Heart left ventricle (tissue), 16 donors: ENCODE data around the gene CIC. TPM values are rescaled to one million over a fixed set of nuclear protein-coding genes. Genes with fewer than 3 reads are reported as not detected.

Experiments used
- ATAC-seq, 4 donors: fragments of 200-7000 bp; cut with Tn5 transposase; one replicate each; pipeline ENCODE4 v1.9.1; 2020 to 2022; ENCODE audit warnings: moderate library complexity in 4 of 4, mild to moderate bottlenecking in 3 of 4, moderate number of reproducible peaks in 1 of 4
- DNase-seq, 5 donors: peaks; one replicate each; pipeline ENCODE4 v3.0.0-alpha.2; 2020
- H3K27ac ChIP-seq, 12 donors: fragments of 200-600 bp; sonication (generic) in 4 of 12; one replicate each; pipeline versions ENCODE4 v1.5.0 to v1.8.0; 2016 to 2022; ENCODE audit warnings: mild to moderate bottlenecking in 2 of 12
- H3K27me3 ChIP-seq, 9 donors: fragments of 200-600 bp; sonication (generic) in 2 of 9; one replicate each; pipeline versions ENCODE4 v1.5.1 to v1.8.0; 2016 to 2022; ENCODE audit warnings: mild to moderate bottlenecking in 3 of 9
- H3K36me3 ChIP-seq, 9 donors: fragments of 200-600 bp; sonication (generic) in 2 of 9; one replicate each; pipeline versions ENCODE4 v1.5.0 to v1.8.0; 2018 to 2022; ENCODE audit warnings: mild to moderate bottlenecking in 2 of 9
- H3K4me1 ChIP-seq, 12 donors: fragments of 200-600 bp; sonication (generic) in 4 of 12; one replicate each; pipeline versions ENCODE4 v1.5.0 to v1.8.0; 2016 to 2022; ENCODE audit warnings: mild to moderate bottlenecking in 3 of 12
- H3K4me3 ChIP-seq, 12 donors: fragments of 200-600 bp; sonication (generic) in 4 of 12; one replicate each; pipeline versions ENCODE4 v1.5.0 to v1.8.0; 2017 to 2022; ENCODE audit warnings: mild to moderate bottlenecking in 9 of 12, moderate library complexity in 4 of 12
- H3K9me3 ChIP-seq, 12 donors: fragments of 200-600 bp; sonication (generic) in 4 of 12; one replicate each; pipeline versions ENCODE4 v1.5.0 to v1.8.0; 2016 to 2022; ENCODE audit warnings: mild to moderate bottlenecking in 1 of 12
- CTCF ChIP-seq, 12 donors: fragments of 200-600 bp; sonication (generic) in 4 of 12; IDR thresholded peaks; one replicate each; pipeline versions ENCODE4 v1.5.0 to v1.8.0; 2018 to 2022; ENCODE audit warnings: antibody characterized with exemption in 12 of 12, mild to moderate bottlenecking in 5 of 12
- POLR2A ChIP-seq, 2 donors: fragments of 450-650 bp; IDR thresholded peaks; one replicate each; pipeline ENCODE4 v1.6.1; 2017; ENCODE audit warnings: antibody characterized with exemption in 2 of 2, mild to moderate bottlenecking in 2 of 2, moderate library complexity in 2 of 2
- WGBS, 4 donors: extraction: QIAGEN DNeasy Blood & Tissue Kit in 2 of 4; methylation state at CpG; one replicate each; pipeline versions ENCODE4 v1.1.5 to v1.1.7; 2013 to 2018; 5-methylcytosine and 5-hydroxymethylcytosine counted together
- intact Hi-C, 10 donors: fragments of 100-400 bp; cut with DNase I; formaldehyde crosslinking; loops; one replicate each; pipeline versions ENCODE4 v1.11.1 to v1.14.2; 2022
- polyA plus RNA-seq, 2 donors: library from polyadenylated mRNA; stranded (reverse); fragments of 200-250 nt; gene quantifications; one replicate each; pipeline ENCODE4 v1.2.3, GENCODE V29; 2013
- total RNA-seq, 9 donors: library from RNA; depleted of rRNA in 2 of 9; stranded (reverse); fragments of >200 nt in 2 of 9; fragmentation: NEBNext Ultra II Directional in 3 of 9; extraction: Animal tissue kit (Norgen Biotek cat#: 25700) in 3 of 9; gene quantifications; one replicate each; pipeline versions ENCODE4 v1.1.0 to v1.2.4, GENCODE V29; 2016 to 2023
- donor health status: ischemic (EF 13 %, LVEDD 7.1; RV severe dilation, severe dysfunction).
- donor health status: healthy with polysubstance abuse.
- donor health status: DM: no; HTN: yes; CAD: no.
- donor health status: DM: no; HTN: no; CAD: no.
- donor health status: ischemic (EF 25% LVEDD 6.9; RV normal size, moderate dysfunction).
- donor health status: ischemic (EF 25% LVEDD 5.7; RV mildly dilated, moderate dysfunction).
- donor health status: healthy.
- donor health status: DM: yes; HTN: yes; CAD: no.
- donor health status: ischemic (EF 35%, LVEDD 5.7; RV mildly dilated, moderate dysfunction).
- donor health status: nonischemic (EF 11% LVEDD 7.7; RV severe dilation, severe dysfunction).
- donor health status: DM: yes; HTN: yes; CAD: no.
- donor health status: PGD.
- donor health status: ischemic (EF 29% LVEDD 5.4; RV normal size, mild dysfunction).
- donor health status: nonischemic (EF 23%, LVEDD 6.1; RV moderate dilation, normal function).

Gene CIC
- total and polyA plus RNA-seq, 11 donors: 25.5 to 54.8 (median 31.0) TPM

DNA sequence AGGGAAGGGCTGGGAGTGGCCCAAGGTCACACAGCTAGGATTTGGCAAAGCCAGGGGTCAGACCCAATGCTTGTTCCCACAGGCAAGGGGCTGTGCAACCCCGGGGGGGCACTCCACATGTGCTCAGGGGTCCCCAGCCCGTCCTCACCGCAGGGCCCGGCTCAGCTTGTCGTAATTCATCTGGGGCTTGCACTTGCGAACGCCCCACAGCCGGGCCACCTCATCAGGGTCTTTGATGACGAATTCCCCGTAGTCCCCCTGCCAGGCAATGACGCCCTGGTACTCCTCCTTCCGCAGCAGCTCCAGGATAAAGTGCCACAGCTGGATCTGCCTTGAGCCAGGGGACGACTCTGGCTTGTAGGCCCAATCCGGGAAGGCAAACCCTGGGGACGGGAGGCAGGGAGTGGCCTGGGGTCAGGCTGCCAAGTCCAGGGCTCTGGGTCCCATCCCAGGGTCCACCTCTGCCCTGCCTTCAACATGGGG, 18.8 kb upstream of the CIC start:
- ATAC-seq (no peak), DNase-seq (peak in 2 of 5 donors; percentile 57 to 67)
- intact Hi-C loops: no loop called here
- no peaks in the 10 kb centered on the region for H3K27me3 ChIP-seq
- 29 to 60% (median 51%) methylated on average over 1 to 15 of the region's 15 CpGs for WGBS, 4 donors
- no peak for TF ChIP-seq CTCF (IDR thresholded peaks at IDR 0.05)
- no peak for TF ChIP-seq POLR2A (IDR thresholded peaks at IDR 0.05)
- no peaks in the 10 kb centered on the region for H3K9me3 ChIP-seq
- H3K36me3 ChIP-seq: peaks cover 0 to 31% (median 19%) of the 10 kb centered on the region in 9 donors
- peak overlapping the region; percentile 56 to 100 (median 99) for H3K27ac ChIP-seq
- peak overlapping the region in 10 of 12 donors; percentile 6 to 99 (median 38) for H3K4me3 ChIP-seq
- H3K4me1 ChIP-seq: peaks cover 18 to 81% (median 63%) of the 10 kb centered on the region in 12 donors

DNA sequence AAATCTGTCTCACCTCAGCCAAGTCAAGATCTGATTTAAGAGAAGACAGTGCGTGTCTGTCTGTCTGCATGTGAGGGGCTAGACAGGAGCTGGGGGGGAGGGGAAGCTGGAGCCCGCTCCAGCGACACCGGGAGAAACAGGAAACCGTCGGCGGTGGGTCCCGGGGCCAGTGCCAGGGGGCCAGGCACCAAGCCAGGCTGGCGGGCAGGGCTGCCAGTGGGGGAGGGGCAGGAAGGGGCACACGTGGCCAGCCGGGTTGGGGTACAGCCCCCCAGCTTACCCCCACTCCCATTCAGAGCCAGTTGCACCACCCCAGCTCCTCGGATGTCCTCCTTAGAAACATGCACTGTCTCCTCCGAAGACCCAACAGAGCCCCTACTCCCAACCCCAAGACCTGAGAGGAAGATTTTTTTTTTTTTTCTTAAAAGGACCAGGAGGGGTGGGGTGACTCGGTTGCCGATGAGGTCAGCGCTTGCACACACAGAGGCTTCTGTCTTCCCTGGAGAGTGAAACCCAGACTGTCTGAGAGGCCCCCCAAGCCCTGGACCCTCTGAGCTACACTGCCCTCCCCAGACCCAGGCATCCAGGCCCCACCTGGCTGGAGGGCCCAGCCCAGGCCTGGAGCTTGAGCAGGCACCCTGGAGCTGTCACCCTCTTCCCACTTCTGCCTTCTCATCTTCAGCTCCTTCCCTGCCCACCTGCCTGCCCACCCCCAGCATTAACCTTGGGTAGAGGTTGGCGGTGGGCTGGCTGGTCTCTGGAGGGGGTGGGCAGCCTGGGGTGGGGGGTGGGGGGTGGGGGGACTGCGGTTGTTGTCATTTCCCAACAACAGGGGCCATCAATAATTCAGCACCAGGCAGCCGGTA, 18.2 kb upstream of the CIC start:
- intact Hi-C loops: no loop called here
- no peak for TF ChIP-seq POLR2A (IDR thresholded peaks at IDR 0.05)
- no peak for TF ChIP-seq CTCF (IDR thresholded peaks at IDR 0.05)
- Histone ChIP-seq H3K36me3 (peaks cover 0 to 31% (median 19%) of the 10 kb centered on the region in 9 donors), H3K4me3 (peak overlapping the region in 10 of 12 donors; percentile 6 to 99 (median 61)), H3K27me3 (no peaks in the 10 kb centered on the region), H3K27ac (peak overlapping the region; percentile 56 to 100 (median 99)), H3K4me1 (peaks cover 18 to 81% (median 59%) of the 10 kb centered on the region in 12 donors), H3K9me3 (no peaks in the 10 kb centered on the region)
- peak in 3 of 5 donors; percentile 51 to 57 (median 51) for DNase-seq
- WGBS, 4 donors: 8 to 14% (median 10%) methylated on average over 9 to 19 of the region's 19 CpGs
- no peak for ATAC-seq

DNA sequence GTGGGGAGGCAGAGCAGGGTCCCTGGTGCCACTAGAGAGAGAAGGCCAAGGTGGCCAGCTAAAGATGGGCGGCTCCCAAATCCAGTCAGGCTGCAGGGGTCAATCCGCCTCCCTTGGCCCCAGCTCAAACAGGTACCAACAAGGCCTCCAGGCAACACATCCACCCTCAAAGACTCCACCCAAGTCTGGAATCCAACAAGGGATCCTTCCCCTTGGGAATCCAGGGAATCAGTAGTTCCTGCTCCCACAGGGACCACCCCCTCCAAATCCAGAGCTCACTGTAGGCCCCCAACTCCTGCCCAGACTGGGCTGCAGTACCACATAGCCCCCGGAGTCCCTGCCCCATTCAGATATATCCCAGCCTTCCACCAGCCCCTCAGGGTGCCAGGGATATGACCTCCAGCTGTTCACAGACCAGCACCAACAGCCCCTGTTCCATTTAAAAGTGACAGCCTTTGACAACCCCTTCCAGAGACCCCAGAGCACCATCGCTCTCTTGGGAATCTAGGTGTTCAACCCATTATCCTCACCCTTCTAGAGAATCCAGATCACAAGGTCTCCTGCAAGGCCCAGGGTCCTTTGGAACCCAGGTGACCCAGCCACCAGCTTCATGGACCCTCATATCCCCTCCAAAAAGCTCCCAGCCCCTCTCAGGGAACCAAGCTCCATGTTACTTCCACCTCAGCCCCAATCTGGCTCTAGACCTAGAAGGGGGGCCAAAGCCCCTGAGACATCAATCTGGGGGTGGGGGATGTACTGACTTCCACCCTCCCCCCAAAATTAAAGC, 17.3 kb upstream of the CIC start:
- no peak for DNase-seq
- H3K4me3 ChIP-seq: peak overlapping the region in 10 of 12 donors; percentile 88 to 99 (median 94)

GRCh38 chr19:42252365-42253244, 16.4 kb upstream of the CIC start:
- H3K36me3 ChIP-seq: peaks cover 0 to 24% (median 19%) of the 10 kb centered on the region in 9 donors
- intact Hi-C loops: no loop called here
- TF ChIP-seq POLR2A (IDR thresholded peaks at IDR 0.05) (no peak), CTCF (IDR thresholded peaks at IDR 0.05) (no peak)
- no peaks in the 10 kb centered on the region for H3K27me3 ChIP-seq
- ATAC-seq (peak; percentile 4 to 34 (median 11)), DNase-seq (peak in 3 of 5 donors; percentile 57 to 66 (median 64))
- peaks cover 12 to 78% (median 52%) of the 10 kb centered on the region in 12 donors for H3K4me1 ChIP-seq
- H3K9me3 ChIP-seq: no peaks in the 10 kb centered on the region
- peak overlapping the region; percentile 94 to 100 (median 99) for H3K27ac ChIP-seq
- 1 to 3% (median 1%) methylated on average over 26 to 27 of the region's 27 CpGs for whole genome bisulfite sequencing, 4 donors
- H3K4me3 ChIP-seq: peak overlapping the region; percentile 74 to 100 (median 94)

More for the DNA sequence above, 17.3 kb upstream of the CIC start:
- Histone ChIP-seq H3K9me3 (no peaks in the 10 kb centered on the region), H3K27me3 (no peaks in the 10 kb centered on the region), H3K27ac (peak overlapping the region; percentile 94 to 100 (median 99)), H3K4me1 (peaks cover 12 to 81% (median 56%) of the 10 kb centered on the region in 12 donors), H3K36me3 (peaks cover 0 to 29% (median 19%) of the 10 kb centered on the region in 9 donors)
- intact Hi-C loops: no loop called here
- TF ChIP-seq POLR2A (IDR thresholded peaks at IDR 0.05): no peak
- WGBS, 4 donors: 49 to 63% (median 55%) methylated on average over 4 of the region's 4 CpGs
- no peak for ATAC-seq
